GM19240 (cell line): ENCODE measurements around the gene RALGPS1.
"Not testable (repeated sequence)": the region's sequence is repeated elsewhere in the genome, so short reads cannot be mapped to it uniquely, and the experiment has no call there.

Experiments
- DNase-seq: peaks from one replicate; pipeline ENCODE4 v3.0.0; 2011; ENCODE audit warnings: low spot score; ENCODE audit not compliant: insufficient read length

Gene RALGPS1

DNA sequence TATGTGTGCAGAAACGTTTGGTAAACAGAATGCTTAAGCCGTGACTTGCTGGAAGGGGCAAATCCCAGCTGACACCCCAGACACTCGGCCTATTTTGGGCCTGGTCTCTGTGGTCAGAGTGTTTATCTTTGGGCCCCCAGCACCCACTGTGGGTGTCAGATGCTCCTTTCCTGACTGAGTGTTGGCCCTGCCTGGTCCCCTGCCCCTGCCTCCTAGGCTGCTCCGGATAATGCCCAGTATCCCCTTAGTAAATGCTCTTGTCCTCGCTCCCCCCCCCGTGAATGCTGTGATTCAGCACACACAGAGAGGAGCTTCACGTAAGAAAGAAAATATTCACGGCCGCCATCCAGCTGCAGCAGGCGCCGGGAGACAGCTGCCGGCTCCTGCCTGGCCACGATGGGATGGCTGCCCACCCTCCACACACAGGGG, 219.2 kb downstream of the RALGPS1 start:
- no peak for DNase-seq

DNA sequence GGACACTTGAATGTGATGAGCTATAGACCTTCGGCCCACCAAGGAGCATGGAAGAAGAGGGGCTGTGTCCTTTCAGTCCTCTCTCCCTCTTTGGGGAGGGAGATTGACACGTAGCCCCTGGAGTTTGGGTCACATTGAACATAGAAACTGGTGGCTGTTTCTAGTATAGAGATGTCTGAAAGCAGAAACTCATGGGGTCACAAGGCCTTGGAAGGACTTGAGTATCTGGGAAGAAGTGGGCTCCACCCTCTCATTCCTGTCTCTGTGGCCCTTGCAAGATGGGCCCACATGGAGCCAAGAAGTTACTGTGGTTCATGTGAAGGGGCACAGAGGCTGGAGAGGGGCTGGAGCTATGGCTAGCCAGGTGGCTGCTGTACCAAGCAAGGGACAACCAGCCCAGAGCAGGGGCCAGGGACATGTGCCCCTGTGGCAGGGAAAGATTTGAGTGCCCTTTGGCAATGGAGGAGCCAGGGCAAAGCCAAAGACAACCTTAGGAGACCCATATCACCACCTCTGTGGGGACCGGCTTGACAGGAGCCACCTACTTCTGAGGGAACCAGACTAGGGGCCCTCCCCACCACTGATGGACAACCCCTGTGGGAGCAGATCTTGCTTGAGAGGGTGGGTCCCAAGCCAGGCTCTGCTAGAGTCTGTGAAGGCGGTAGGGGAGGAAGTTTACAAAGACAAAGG, 220.6 kb downstream of the RALGPS1 start:
- DNase-seq, result no peak

- DNase-seq, result no peak
Measured at GRCh38 chr9:127136081-127136879, 221.7 kb downstream of the RALGPS1 start.

DNA sequence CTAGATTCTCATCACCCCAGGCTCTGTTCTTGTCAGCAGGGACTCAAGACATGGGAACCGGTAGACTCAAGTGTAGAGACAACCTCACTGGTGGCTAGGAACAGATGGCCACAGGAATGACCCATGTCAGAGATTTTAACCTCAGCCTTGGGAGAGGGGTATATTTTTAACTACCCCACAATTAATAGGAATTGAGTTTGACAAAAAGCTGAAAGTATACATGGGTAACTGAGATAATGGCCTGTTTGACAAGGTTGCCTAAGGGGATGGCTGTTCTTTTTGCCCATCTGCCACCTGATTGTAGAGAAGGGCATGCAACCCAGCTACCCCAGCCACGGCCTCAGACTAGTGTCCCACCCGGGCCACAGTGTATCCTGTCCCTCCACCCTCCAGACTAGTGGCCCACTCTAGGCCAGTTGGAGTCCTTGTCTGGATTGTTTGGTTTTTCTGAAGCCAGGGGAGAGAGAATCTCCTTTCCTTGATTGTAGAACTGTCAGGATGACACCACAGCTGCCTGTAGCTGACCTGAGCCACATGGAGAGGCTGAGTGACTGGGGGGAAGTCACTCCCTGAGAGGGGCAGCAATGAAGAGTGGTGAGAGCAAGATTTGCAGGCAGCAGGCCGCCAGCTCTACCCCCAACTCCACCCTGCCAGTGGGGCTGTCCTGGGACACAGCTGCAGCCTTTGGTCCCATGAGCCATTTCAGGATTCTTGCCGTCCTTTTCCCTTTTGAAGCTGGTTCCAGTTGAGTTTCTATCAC, 222.5 kb downstream of the RALGPS1 start:
- no peak for DNase-seq

- no peak for DNase-seq
Measured at GRCh38 chr9:127137640-127138360, 223.2 kb downstream of the RALGPS1 start.

GRCh38 chr9:127138444-127138843, 223.9 kb downstream of the RALGPS1 start:
- DNase-seq, result no peak

DNA sequence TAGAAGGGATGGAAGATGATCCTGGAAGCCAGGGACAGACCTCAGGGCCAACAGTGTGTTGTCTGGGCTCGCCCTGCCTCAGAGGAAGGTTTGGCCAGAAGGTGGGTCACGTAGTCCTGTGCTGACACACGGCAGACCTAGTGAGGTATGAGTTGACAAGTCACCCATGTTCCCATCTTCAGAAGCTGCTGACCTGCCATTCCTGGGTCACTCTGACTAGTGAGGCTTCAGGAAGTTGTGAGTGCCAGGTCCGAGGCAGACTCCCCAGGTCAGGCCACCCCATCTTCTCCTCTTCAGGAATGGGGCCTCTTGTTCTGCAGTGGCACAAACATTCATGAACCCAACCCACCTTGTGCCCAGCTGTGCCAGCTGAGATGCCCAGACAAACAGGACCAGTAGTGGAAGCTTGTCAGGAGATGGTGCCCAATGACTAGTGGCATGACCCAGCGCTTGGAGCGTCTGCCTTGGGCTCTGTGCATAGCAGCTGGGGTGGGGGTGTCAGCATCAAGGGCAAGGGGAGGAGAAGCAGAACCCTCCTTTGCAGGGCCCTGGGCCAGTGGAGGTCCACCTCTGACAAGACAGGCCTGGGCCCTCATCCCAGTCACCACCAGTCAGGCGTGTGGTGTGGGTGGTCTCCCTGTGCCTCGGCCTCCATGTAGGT, 224.6 kb downstream of the RALGPS1 start:
- DNase-seq, result no peak

DNA sequence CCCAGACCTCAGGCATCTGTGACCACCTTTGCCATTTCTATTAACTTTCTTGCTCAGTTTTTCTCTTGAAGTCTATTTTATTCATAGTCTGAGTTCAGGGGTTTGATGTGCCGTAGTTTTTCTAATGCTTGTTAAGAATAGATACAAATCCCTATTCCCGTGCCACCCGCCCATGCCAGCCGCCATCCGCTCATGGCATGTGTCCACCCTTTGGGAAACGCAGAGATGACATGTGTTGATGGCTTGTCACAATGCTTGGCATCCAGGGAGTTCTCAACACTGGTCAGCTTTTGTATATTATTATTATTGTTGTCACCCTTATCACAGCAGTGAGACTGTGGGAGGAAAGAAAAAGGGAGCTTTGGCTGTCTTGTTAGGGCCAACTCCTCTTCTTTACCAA, 225.2 kb downstream of the RALGPS1 start:
- DNase-seq, result no peak

DNA sequence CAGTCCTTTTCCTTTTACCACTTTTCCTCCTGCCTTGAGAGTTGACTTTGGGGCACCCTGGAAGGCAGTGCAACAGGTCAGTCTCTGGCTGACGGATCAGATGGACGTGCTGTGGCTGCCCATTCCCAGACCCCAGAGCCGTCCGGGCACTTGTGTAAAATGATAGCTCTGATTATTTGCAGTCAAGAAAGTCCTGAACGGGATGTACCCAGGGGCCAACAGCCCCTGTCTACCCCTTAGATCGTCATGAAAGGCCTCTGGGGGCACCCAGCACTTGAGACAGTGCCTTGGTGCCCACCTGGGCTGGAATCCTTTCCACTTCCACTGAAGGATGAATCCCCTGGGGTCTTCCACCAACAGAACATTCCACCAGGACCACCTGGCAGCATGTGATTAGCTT, 225.6 kb downstream of the RALGPS1 start:
- DNase-seq, result no peak

DNA sequence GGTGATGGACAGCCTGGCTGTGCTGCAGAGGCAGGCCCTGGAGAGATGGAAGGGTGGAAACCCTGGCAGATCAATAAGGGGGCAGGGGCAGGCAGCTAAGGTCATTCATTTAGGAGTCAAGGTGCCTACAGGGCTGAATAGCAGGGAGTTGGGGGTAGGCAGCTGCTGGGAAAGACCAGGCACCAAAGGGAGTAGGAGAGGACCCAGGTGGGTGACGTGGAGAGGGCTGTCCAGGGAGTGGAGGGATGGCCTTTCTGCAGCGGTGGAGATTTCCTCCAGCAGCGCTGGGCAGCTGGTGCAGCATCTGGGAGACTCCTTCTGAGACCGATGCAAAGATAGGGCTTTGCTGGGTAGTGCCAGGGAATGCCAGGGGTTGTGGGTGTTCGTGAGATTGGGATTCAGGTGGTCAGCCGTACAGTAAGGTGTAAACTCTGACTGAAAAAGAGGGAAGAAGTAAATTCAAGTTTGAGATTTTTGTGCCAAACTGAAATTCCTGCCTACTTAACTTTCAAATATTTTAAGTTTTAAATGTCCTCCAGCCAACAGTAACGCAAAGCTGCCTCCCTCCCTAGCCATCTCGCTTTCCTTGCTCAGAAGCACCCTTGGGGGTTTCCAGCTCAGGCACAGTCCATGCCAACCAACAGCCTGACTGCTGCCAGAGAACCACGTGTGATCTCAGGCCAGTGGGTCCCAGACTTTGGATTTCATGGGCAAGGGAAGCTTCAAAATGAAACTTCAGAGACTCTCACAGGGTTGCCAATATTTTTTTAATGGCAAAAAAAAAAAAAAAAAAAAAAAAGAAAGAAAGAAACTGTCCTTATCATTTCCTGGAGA, 226.5 kb downstream of the RALGPS1 start:
- DNase-seq, result no peak

- DNase-seq, result no peak
Measured at GRCh38 chr9:127142291-127142690, 227.7 kb downstream of the RALGPS1 start.

DNA sequence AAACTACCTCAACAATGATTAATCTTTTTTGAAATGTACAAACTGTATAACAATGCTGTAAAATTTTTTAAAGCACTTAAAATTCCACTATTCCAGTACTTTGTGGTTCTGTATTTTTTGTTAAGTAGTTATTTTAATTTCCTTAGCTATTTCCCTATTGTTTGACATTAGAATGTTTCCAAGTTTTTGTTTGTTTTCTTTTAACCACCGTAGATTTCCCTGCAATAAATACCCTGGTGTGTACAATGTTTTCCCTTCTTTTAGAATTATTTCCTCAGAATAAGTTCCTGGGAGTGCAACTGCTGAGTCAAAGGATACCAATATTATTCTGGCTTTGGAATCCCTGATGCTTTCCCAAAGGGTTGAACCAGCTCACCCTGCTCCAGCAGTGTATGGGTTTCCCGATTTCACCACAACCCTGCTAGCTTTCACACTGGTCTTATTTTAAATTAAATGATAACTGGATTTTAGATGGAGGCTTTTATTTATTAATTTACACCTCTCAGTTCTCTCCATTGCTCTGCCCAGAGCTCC, 228.4 kb downstream of the RALGPS1 start:
- DNase-seq, result no peak

DNA sequence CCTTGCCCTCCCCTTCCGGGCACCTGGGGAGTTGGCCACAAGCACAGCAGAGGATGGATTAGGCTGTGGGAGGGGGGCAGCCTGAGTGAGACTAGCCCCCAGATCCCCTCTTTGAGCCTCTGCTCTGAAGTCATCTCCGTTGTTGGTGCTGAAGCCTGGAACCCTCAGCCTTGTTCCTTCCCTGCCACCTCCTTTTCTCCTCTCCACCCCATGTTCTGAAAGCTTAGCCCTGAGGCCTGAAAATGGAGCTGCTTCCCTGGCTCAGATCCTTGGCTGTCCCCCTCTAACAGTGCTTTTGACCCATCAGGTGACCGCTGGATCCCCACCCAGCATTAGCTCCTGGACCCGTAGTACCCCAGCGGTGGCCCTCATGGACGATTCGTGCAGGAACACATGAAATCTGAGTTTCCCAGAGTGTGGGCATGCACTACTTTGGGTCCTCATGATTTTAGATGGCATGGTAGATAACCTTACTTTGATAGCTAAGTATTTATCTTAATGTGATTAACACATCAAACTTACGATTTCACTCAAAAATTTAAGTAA, 229.4 kb downstream of the RALGPS1 start:
- DNase-seq, result no peak

DNA sequence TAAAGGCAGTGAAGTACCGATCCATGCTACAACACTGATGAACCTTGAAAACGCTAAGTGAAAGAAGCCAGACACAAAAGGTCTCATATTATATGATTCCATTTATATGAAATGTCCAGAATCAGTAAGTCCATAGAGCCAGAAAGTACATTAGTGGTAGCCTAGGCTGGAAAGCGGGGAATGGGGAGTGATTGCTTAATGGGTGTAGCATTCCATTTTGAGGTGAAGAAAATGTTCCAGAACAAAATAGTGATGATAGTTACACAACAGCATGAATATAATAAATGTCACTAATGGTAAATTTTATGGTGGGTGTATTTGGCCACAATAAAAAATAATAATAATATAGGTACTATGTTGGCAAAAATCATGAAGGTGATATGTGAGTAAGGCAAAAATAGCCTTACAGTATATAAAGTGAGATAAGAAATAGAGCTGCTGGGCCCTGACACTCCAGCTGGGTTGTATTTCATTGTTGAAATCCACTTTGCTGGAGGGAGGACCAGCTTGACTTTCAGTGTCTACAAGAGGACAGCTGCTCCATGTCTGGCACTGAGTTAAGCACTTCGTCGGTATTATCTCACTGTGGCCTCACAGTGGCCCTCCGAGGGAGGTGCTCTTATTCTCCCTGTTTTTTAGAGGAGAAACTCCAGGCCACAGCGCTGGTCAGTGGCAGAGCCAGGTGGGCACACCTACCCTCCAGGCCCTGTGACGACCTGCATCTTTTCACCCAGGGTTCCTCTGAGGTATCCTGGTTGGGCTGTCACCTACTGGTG, 230.3 kb downstream of the RALGPS1 start:
- no peak for DNase-seq

DNA sequence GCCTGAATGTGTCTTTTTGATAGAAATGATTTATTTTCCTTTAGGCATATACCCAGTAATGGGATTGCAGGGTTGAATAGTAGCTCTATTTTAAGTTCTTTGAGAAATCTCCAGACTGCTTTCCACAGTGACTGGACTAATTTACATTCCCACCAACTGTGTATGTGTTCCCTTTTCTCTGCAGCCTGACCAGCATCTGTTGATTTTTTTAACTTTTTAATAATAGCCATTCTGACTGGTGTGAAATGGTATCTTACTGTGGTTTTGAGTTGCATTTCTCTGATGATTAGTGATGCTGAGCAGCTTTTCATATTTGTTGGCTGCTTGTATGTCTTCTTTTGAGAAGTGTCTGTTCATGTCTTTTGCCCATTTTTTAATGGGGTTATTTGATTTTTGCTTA, 232.3 kb downstream of the RALGPS1 start:
- not testable (repeated sequence) for DNase-seq

GRCh38 chr9:127147251-127147650, 232.7 kb downstream of the RALGPS1 start:
- DNase-seq, result no peak

GRCh38 chr9:127148014-127148413, 233.4 kb downstream of the RALGPS1 start:
- no peak for DNase-seq

DNA sequence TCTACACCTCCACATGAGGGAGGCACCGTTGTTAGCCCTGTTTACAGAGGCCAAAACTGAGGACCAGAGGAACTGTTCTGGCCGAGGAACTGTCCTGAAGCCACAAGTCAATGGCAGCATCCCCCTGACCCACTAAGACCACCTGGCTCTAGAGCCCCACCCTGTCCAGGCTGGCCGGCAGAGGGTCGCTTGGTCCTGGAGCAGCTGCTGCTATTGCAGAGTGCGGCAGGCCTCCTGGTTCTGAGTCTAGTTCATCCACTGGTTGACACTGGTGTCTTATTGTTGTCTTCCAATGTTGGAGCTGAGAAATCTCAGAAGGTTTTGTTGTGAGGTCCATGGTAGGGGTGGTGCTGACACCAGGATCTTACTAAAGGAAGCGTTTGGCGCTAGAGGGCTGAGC, 234.4 kb downstream of the RALGPS1 start:
- no peak for DNase-seq
